ENCODE data around the gene NFATC2.

- TF ChIP-seq EZH2phosphoT487 (IDR thresholded peaks at IDR 0.05; ENCODE audit: low read depth, severe bottlenecking, unreplicated experiment) (no peak), CTCF (IDR thresholded peaks at IDR 0.05; ENCODE audit: poor library complexity) (no peak), EZH2 (IDR thresholded peaks at IDR 0.05; ENCODE audit: borderline replicate concordance) (no peak)
Observed at GRCh38 chr20:51510169-51510568, 32.4 kb downstream of the NFATC2 start.
